Measurements from ENCODE around the gene LRP8. TPM values are rescaled to one million over a fixed set of nuclear protein-coding genes. Genes with fewer than 3 reads are reported as not detected.

The LRP8 gene
- total and polyA plus RNA-seq, 12 donors, result 0.37 to 4.7 (median 2.2) TPM

DNA sequence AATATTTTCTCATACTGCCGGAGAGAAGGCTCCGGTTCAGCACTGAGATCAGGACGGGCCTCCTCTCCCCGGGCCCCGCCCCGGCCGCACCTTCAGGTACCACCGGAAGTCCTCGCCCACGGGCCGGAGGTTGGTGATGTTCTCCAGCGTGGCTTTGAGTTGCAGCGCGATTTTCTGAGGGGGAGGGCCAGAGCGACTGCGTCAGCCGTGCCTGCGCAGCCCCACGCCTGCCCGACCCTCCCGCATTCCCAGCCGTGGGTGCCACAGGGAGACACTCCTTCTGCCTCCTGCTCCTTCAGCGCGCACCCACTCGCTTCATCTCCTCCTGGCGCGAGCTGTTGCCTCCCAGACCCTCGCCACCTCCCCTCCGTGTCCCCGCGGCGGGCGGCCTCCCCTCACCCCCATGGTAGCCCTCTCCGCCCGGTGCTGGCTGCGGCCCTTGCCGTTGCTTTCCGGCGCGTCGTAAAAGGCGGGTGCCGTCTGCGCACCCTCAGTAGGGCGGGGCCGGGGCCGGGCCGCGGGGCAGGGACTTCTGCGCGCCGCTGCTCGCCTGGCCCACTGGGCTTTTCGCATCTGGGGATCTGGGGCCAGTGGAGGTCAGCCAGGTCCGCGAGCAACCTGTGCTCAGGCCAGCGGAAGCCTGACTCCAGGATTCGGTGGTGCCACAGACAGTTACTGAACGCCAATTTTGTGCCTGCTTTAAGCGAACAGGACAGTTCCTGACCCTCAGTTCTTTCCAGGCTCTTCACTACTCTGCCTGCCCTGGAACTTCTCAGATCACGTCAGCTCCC lies 107.5 kb downstream of the LRP8 start, which contains the start of gene CZIB:
Gene CZIB, minus strand, starts transcription at position 464 of the 791 bp plus-strand sequence. Its CDS starts 59 bp downstream, at position 405.
- Histone ChIP-seq H3K27me3 (no peaks in the 10 kb centered on the region), H3K36me3 (peaks cover 0 to 33% (median 10%) of the 10 kb centered on the region in 9 donors), H3K27ac (peak within 1 kb of the TSS; percentile 89 to 98 (median 95)), H3K9me3 (no peaks in the 10 kb centered on the region), H3K4me3 (peak within 1 kb of the TSS; percentile 60 to 95 (median 85)), H3K4me1 (peaks cover 7 to 19% (median 16%) of the 10 kb centered on the region in 9 donors)
- WGBS, 2 donors, result 0% methylated on average over 61 of the region's 61 CpGs
- DNase-seq (peak; percentile 95 to 96), ATAC-seq (peak; percentile 97 to 99 (median 99))
- intact Hi-C loops (cut with DNase I), result loop anchor here in 2 of 10 donors (1.0 to 2.0 kb wide), 2 partner anchors 23 to 24 kb away; partner anchors contain the start of gene CPT2 (in 1 of the 2)
- TF ChIP-seq, protein P1, sequence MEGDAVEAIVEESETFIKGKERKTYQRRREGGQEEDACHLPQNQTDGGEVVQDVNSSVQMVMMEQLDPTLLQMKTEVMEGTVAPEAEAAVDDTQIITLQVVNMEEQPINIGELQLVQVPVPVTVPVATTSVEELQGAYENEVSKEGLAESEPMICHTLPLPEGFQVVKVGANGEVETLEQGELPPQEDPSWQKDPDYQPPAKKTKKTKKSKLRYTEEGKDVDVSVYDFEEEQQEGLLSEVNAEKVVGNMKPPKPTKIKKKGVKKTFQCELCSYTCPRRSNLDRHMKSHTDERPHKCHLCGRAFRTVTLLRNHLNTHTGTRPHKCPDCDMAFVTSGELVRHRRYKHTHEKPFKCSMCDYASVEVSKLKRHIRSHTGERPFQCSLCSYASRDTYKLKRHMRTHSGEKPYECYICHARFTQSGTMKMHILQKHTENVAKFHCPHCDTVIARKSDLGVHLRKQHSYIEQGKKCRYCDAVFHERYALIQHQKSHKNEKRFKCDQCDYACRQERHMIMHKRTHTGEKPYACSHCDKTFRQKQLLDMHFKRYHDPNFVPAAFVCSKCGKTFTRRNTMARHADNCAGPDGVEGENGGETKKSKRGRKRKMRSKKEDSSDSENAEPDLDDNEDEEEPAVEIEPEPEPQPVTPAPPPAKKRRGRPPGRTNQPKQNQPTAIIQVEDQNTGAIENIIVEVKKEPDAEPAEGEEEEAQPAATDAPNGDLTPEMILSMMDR (IDR thresholded peaks at IDR 0.05), result no peak

DNA sequence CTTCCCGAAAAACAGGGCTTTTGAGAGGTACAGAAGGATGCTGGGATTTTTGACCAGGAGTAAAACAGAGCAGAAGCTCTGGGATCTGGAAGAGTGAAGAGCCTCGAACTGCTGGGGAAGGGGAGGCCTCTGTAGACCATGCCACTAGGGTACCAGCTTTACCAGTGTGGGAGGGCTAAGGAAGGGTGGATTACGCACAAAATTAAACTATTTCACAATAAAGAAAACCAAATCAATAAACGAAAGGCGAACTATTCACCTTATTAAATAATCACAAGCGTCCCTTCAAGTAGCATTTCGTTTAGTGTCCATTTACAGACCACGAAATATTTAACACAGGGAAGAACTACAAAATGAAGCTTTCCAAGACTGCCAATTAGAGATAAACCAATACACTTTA lies 108.2 kb downstream of the LRP8 start:
- Histone ChIP-seq H3K27ac (peak overlapping the region; percentile 89 to 98 (median 95)), H3K27me3 (no peaks in the 10 kb centered on the region), H3K36me3 (peaks cover 0 to 40% (median 13%) of the 10 kb centered on the region in 9 donors), H3K4me3 (peak overlapping the region; percentile 60 to 95 (median 85)), H3K9me3 (no peaks in the 10 kb centered on the region), H3K4me1 (peaks cover 7 to 19% (median 16%) of the 10 kb centered on the region in 9 donors)
- TF ChIP-seq, protein P1 (IDR thresholded peaks at IDR 0.05), result no peak
- ATAC-seq (no peak), DNase-seq (no peak)
- WGBS, 2 donors, result 25 to 31% methylated on average over 8 of the region's 8 CpGs
- intact Hi-C loops (cut with DNase I), result loop anchor here in 2 of 10 donors (1.0 to 2.0 kb wide), 2 partner anchors 22 to 23 kb away; partner anchors contain the start of gene CPT2 (in 1 of the 2)

DNA sequence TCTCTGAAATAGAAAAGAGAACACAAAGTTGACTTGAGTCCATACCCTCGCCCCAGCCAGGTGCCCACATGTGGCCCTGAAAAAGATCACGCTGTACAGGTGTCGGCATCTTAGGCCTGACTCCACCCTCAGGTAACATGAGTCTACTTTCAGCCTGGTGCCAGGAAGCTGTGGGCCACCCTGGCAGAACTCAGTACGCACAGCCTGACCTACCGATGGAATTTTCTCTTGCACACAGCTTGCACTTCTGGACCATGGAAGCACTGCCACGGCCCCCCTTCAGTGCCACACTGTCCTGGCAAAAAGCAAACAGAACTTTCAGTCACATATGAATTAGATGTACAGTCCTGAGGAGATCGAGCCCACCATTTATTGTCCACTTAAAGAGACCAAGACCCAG lies 109.7 kb downstream of the LRP8 start:
- ATAC-seq (no peak), DNase-seq (no peak)
- Histone ChIP-seq H3K27me3 (no peaks in the 10 kb centered on the region), H3K27ac (no peak overlapping the region), H3K36me3 (peaks cover 0 to 55% (median 18%) of the 10 kb centered on the region in 9 donors), H3K4me1 (peaks cover 7 to 19% (median 16%) of the 10 kb centered on the region in 9 donors), H3K9me3 (no peaks in the 10 kb centered on the region), H3K4me3 (no peak overlapping the region)
- TF ChIP-seq, protein P1 (IDR thresholded peaks at IDR 0.05), result no peak
- intact Hi-C loops (cut with DNase I), result no loop called here
- WGBS, 2 donors, result 88 to 95% methylated on average over 7 of the region's 7 CpGs

DNA sequence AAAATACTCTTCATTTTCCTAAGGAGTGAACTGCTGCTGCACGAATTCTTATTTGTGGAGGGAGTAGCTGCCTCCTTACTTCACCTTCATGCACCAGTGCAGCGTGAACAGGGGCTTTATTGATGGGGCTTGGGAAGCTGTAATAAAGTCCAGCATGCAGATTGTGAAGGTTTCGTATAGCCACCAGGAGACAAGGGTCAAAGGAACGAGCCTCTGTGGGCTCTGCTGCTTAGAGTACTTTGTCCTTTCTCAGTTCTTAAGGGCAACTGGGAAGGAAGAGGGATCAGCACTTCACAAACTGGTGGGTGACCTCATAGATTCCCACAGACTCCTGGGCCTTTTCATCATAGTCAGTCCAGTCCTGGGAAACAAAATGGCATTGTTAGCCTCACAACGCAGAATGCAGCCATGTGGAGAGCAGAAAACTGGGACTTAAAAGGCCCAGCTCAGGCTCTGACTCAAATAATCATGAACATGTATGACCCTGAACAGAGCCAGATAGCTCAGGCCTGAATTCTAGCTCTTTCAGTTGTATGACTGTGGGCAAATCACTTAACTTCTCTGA lies 113.4 kb downstream of the LRP8 start:
- peaks cover 2 to 8% (median 5%) of the 10 kb centered on the region in 9 donors for H3K4me1 ChIP-seq
- 80 to 88% methylated on average over 5 of the region's 5 CpGs for WGBS, 2 donors
- TF ChIP-seq, protein P1 (IDR thresholded peaks at IDR 0.05), result no peak
- DNase-seq, result no peak
- intact Hi-C loops (cut with DNase I), result no loop called here
- H3K9me3 ChIP-seq, result no peaks in the 10 kb centered on the region
- no peak overlapping the region for H3K4me3 ChIP-seq
- no peak overlapping the region for H3K27ac ChIP-seq
- peaks cover 0 to 92% (median 50%) of the 10 kb centered on the region in 9 donors for H3K36me3 ChIP-seq
- no peak for ATAC-seq
- no peaks in the 10 kb centered on the region for H3K27me3 ChIP-seq

Measured in heart right ventricle (tissue), 16 donors.